CD4-positive, alpha-beta T cell (primary cell): ENCODE results near the gene LRRC36. TPM values are rescaled to one million over a fixed set of nuclear protein-coding genes. Genes with fewer than 3 reads are reported as not detected.

Experiments
- ATAC-seq: fragments of 200-7000 bp; cut with Tn5 transposase; one replicate; pipeline ENCODE4 v1.10.0; 2022; ENCODE audit warnings: mild to moderate bottlenecking; ENCODE audit not compliant: poor library complexity
- CTCF ChIA-PET: fragments of 350-600 bp; sonication (Branson Sonifier 250); formaldehyde crosslinking; loops from one replicate; lab custom pipeline; 2021; ENCODE audit warnings: antibody characterized with exemption, inconsistent platforms; lab: Charles Lee
- POLR2A ChIA-PET: fragments of 350-600 bp; sonication (Branson Sonifier 250); formaldehyde crosslinking; loops from one replicate; lab custom pipeline; 2021; ENCODE audit warnings: antibody characterized with exemption, inconsistent platforms; lab: Charles Lee
- DNase-seq, 14 experiments: peaks; one replicate each; pipeline ENCODE4 v3.0.0-alpha.2; 2013 to 2020; ENCODE audit warnings: mixed read lengths in 2 of 14
- H3K27ac ChIP-seq, 2 donors: one replicate each; pipeline versions ENCODE4 v1.5.1 to v1.7.0; 2013; ENCODE audit warnings: low read length in 2 of 2, low read depth in 1 of 2, mild to moderate bottlenecking in 1 of 2
- H3K27me3 ChIP-seq, 2 experiments: 1 replicate in 1 of 2; 2 replicates in 1 of 2; pipeline versions ENCODE4 v1.6.1 to v1.7.0; 2013; ENCODE audit warnings: low read length in 2 of 2, control low read depth in 1 of 2, mild to moderate bottlenecking in 1 of 2, moderate library complexity in 1 of 2; ENCODE audit not compliant: insufficient read depth in 2 of 2, control insufficient read depth in 1 of 2
- H3K36me3 ChIP-seq: one replicate; pipeline ENCODE4 v1.6.1; 2013; ENCODE audit warnings: low read length, control low read depth; ENCODE audit not compliant: insufficient read depth
- H3K4me1 ChIP-seq: one replicate; pipeline ENCODE4 v1.6.1; 2013; ENCODE audit warnings: low read length, control low read depth; ENCODE audit not compliant: insufficient read depth
- H3K4me3 ChIP-seq: one replicate; pipeline ENCODE4 v1.5.1; 2013; ENCODE audit warnings: mild to moderate bottlenecking, low read length, moderate library complexity
- H3K9me3 ChIP-seq, 2 experiments: 1 replicate in 1 of 2; 2 replicates in 1 of 2; pipeline versions ENCODE4 v1.6.1 to v1.7.0; 2013; ENCODE audit warnings: low read length in 2 of 2, mild to moderate bottlenecking in 2 of 2, control low read depth in 1 of 2, moderate library complexity in 1 of 2; ENCODE audit not compliant: control insufficient read depth in 1 of 2, insufficient read depth in 1 of 2
- H3K27ac Mint-ChIP-seq: one replicate; pipeline ENCODE4 v1.8.0; 2020; ENCODE audit warnings: mixed read lengths
- H3K27me3 Mint-ChIP-seq: one replicate; pipeline ENCODE4 v1.8.0; 2021; ENCODE audit warnings: mixed read lengths
- H3K36me3 Mint-ChIP-seq: one replicate; pipeline ENCODE4 v1.8.0; 2021; ENCODE audit warnings: low read depth, mixed read lengths
- H3K4me1 Mint-ChIP-seq: one replicate; pipeline ENCODE4 v1.8.0; 2021; ENCODE audit warnings: low read depth, mixed read lengths
- H3K4me3 Mint-ChIP-seq: one replicate; pipeline ENCODE4 v1.8.0; 2020; ENCODE audit warnings: mild to moderate bottlenecking, mixed read lengths
- H3K9me3 Mint-ChIP-seq: one replicate; pipeline ENCODE4 v1.8.0; 2020; ENCODE audit warnings: mixed read lengths
- intact Hi-C, 2 experiments: fragments of 100-400 bp; cut with DNase I in 1 of 2; cut with micrococcal nuclease in 1 of 2; formaldehyde crosslinking; loops; one replicate each; pipeline versions ENCODE4 v1.15.1 to v1.9.0; 2023 to 2025; cut with DNase I, micrococcal nuclease
- total RNA-seq, 174 experiments: library from RNA in 2 of 174; stranded (reverse) in 2 of 174; gene quantifications; one replicate each; pipeline ENCODE4 v1.2.3 and lab custom pipeline; 2021 to 2026
- TF ChIP-seq, protein P1 (sequence below): fragments of 200-600 bp; IDR thresholded peaks from one replicate; pipeline ENCODE4 v1.8.0; 2022; ENCODE audit warnings: antibody characterized with exemption, mild to moderate bottlenecking

LRRC36 gene
- total RNA-seq, 2 experiments from 2014 or later, result not detected

DNA sequence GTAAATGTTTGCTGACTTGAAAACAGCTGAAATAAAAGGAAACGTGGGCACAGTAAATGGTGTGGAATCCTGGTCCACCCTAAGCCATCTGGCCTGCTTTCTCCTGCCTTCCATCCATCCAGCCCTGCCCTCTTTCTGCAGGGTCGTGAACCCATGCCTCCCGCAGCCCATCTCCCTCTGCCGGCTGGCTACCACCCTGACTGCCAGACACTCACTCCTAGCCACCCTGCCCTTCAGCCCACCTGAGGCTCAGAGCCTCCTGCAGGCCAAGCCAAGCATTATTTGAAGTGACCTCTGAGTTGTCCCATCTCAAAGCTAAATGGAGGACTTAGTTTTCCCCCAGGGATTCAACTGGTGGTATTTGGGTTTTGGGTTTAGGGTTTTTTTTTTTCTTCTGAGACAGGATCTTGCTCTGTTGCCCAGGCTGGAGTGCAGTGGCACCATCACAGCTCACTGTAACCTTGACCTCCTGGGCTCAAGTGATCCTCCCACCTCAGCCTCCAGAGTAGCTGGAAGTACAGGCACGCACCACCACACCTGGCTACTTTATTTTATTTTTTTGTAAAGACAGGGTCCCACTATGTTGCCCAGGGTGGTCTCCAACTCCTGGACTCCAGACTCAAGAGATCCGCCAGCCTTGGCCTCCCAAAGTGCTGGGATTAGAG is 81.3 kb downstream of the LRRC36 start:
- H3K27me3 ChIP-seq, result peaks cover 0 to 4% of the 10 kb centered on the region in 2 experiments
- Mint-ChIP-seq H3K9me3 (no peaks in the 10 kb centered on the region), H3K36me3 (no peaks in the 10 kb centered on the region), H3K27ac (no peak overlapping the region), H3K27me3 (peaks cover 13% of the 10 kb centered on the region), H3K4me1 (no peaks in the 10 kb centered on the region), H3K4me3 (no peak overlapping the region)
- TF ChIP-seq, protein P1, sequence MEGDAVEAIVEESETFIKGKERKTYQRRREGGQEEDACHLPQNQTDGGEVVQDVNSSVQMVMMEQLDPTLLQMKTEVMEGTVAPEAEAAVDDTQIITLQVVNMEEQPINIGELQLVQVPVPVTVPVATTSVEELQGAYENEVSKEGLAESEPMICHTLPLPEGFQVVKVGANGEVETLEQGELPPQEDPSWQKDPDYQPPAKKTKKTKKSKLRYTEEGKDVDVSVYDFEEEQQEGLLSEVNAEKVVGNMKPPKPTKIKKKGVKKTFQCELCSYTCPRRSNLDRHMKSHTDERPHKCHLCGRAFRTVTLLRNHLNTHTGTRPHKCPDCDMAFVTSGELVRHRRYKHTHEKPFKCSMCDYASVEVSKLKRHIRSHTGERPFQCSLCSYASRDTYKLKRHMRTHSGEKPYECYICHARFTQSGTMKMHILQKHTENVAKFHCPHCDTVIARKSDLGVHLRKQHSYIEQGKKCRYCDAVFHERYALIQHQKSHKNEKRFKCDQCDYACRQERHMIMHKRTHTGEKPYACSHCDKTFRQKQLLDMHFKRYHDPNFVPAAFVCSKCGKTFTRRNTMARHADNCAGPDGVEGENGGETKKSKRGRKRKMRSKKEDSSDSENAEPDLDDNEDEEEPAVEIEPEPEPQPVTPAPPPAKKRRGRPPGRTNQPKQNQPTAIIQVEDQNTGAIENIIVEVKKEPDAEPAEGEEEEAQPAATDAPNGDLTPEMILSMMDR, result no peak
- POLR2A ChIA-PET, result no interaction called here
- no peak overlapping the region for H3K4me3 ChIP-seq
- H3K27ac ChIP-seq, result no peak overlapping the region
- no peak for DNase-seq
- H3K36me3 ChIP-seq, result no peaks in the 10 kb centered on the region
- CTCF ChIA-PET, result no interaction called here
- no peak for ATAC-seq
- H3K9me3 ChIP-seq, result no peaks in the 10 kb centered on the region
- intact Hi-C loops, result no loop called here
- no peaks in the 10 kb centered on the region for H3K4me1 ChIP-seq

DNA sequence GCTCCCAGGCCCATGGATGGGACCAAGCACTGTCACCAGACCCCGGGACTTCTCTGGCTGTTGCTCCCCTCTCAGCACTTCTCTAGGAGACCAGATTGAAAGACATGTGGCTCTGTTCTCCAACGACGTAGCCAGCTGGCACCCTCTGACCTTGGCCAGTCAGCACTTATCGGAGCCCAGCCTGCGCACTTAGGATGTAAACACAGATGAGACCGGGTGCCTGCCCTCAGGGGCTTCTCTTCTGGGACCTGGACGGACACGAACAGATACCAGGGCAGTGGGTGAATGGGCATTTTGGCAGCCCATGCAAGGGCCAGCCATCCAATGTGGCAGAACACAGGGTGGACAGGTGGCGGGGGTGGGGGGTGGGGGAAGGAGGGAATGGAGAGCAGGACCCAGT is 83.0 kb downstream of the LRRC36 start:
- Mint-ChIP-seq H3K27ac (no peak overlapping the region), H3K36me3 (no peaks in the 10 kb centered on the region), H3K4me1 (no peaks in the 10 kb centered on the region), H3K27me3 (peaks cover 16% of the 10 kb centered on the region), H3K9me3 (no peaks in the 10 kb centered on the region), H3K4me3 (no peak overlapping the region)
- ATAC-seq (no peak), DNase-seq (no peak)
- no peaks in the 10 kb centered on the region for H3K36me3 ChIP-seq
- H3K4me3 ChIP-seq, result no peak overlapping the region
- intact Hi-C loops, result loop anchor here in 1 of 2 experiments (10.0 kb wide), 1 partner anchor 435 kb away; no protein-coding TSS in a partner anchor
- H3K27me3 ChIP-seq, result peaks cover 4% of the 10 kb centered on the region in 2 experiments
- POLR2A ChIA-PET, result no interaction called here
- H3K4me1 ChIP-seq, result no peaks in the 10 kb centered on the region
- TF ChIP-seq, protein P1, result no peak
- H3K27ac ChIP-seq, result no peak overlapping the region
- no peaks in the 10 kb centered on the region for H3K9me3 ChIP-seq
- CTCF ChIA-PET, result no interaction called here

DNA sequence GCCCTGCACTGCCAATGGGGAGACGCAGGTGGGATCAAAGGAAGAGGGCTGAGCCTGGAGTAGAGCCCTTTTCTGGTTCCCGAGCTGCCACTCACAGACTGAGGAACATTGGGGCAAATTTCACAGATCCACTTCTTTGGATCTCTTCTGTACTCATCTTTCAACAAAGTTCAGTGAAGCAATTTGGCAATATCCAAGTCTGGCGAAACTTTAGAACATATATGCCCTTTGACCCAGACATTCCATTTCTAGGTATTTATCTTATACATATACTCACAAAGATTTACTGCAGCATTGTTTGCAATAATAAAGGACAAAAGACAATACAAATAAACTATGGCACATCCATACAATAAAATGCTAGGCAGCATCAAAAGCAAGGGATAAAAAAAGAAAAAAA is 84.7 kb downstream of the LRRC36 start:
- Mint-ChIP-seq H3K27ac (no peak overlapping the region), H3K27me3 (peaks cover 23% of the 10 kb centered on the region), H3K9me3 (no peaks in the 10 kb centered on the region), H3K36me3 (no peaks in the 10 kb centered on the region), H3K4me1 (no peaks in the 10 kb centered on the region), H3K4me3 (no peak overlapping the region)
- no peak for ATAC-seq
- TF ChIP-seq, protein P1, result no peak
- DNase-seq, result no peak
- H3K4me1 ChIP-seq, result peaks cover 9% of the 10 kb centered on the region
- no peak overlapping the region for H3K27ac ChIP-seq
- H3K9me3 ChIP-seq, result no peaks in the 10 kb centered on the region
- ChIA-PET CTCF (no interaction called here), POLR2A (no interaction called here)
- intact Hi-C loops, result loop anchor here in 1 of 2 experiments (10.0 kb wide), 1 partner anchor 437 kb away; no protein-coding TSS in a partner anchor
- H3K36me3 ChIP-seq, result no peaks in the 10 kb centered on the region
- H3K27me3 ChIP-seq, result peaks cover 10 to 13% of the 10 kb centered on the region in 2 experiments
- no peak overlapping the region for H3K4me3 ChIP-seq
